Measurements from ENCODE around the gene AIMP1.

Gene AIMP1

DNA sequence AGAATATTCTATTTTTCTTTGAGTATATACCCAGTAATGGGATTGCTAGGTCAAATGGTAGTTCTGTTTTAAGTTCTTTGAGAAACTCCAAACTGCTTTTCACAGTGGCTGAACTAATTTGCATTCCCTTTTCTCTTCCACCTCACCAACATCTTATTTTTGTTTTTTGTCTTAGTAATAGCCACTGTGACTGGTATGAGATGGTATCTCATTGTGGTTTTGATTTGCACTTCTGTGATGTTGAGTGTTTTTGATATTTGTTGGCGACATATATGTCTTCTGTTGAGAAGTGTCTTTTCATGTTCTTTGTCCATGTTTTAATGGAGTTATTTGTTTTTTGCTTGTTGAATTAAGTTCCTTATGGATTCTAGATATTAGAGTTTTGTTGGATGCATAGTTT is 24.4 kb downstream of the AIMP1 start:
- Histone ChIP-seq H3K36me3 (ENCODE audit: control insufficient read depth in 2 of 2, insufficient read depth in 2 of 2, low read length in 2 of 2) (peaks cover 29 to 36% of the 10 kb centered on the region in 2 donors), H3K4me1 (ENCODE audit: control insufficient read depth in 2 of 2, insufficient read depth in 2 of 2, low read length in 2 of 2) (no peaks in the 10 kb centered on the region), H3K27ac (ENCODE audit: low read depth in 2 of 2, low read length in 2 of 2) (no peak overlapping the region), H3K27me3 (ENCODE audit: control insufficient read depth in 2 of 2, insufficient read depth in 2 of 2, low read length in 2 of 2) (no peaks in the 10 kb centered on the region), H3K4me3 (ENCODE audit: low read length in 2 of 2) (no peak overlapping the region), H3K9ac (ENCODE audit: low read depth in 1 of 2, low read length in 2 of 2) (no peak overlapping the region), H3K9me3 (ENCODE audit: control insufficient read depth in 2 of 2, low read length in 2 of 2) (no peaks in the 10 kb centered on the region)

DNA sequence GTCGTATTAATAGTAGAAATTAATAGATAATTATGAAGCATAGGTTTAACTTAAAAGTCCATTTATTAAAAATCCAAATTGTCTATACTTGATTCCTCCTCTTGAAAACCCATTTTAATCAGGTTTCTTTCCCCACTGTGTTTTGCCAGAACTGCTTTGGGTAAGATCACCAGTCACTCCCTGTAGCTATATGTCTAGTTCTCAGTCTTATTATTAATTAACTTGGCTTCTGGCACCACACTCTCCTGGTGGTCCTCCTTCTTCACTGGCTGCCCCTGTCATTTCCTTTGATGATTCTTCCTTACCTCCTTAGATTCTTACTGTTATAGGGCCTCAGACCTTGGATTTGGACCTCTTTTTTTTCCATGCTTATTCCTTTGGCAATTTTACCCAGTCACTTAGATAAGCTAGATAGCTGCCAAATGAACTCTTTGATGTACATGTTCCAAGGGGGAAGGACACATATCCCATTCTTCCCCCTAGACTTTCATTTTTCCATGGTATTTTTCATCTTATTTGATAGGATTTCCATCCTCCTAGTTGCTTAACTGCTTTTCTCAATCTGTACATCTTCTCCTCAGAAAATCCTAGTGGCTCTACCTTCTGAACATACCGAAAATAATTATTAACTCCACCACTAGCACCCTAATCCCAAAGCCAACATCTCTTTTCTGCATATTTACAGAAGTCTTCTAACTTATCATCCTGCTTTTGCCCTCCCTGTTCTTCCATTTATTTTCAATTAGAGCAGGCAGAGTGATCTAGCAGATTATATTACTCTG is 27.7 kb downstream of the AIMP1 start:
- no peak overlapping the region for H3K27ac ChIP-seq (ENCODE audit: low read depth in 2 of 2, low read length in 2 of 2)
- H3K9ac ChIP-seq (ENCODE audit: low read depth in 1 of 2, low read length in 2 of 2) = no peak overlapping the region
- peaks cover 2 to 29% of the 10 kb centered on the region in 2 donors for H3K36me3 ChIP-seq (ENCODE audit: control insufficient read depth in 2 of 2, insufficient read depth in 2 of 2, low read length in 2 of 2)
- no peaks in the 10 kb centered on the region for H3K9me3 ChIP-seq (ENCODE audit: control insufficient read depth in 2 of 2, low read length in 2 of 2)
- no peaks in the 10 kb centered on the region for H3K4me1 ChIP-seq (ENCODE audit: control insufficient read depth in 2 of 2, insufficient read depth in 2 of 2, low read length in 2 of 2)
- H3K27me3 ChIP-seq (ENCODE audit: control insufficient read depth in 2 of 2, insufficient read depth in 2 of 2, low read length in 2 of 2) = no peaks in the 10 kb centered on the region
- no peak overlapping the region for H3K4me3 ChIP-seq (ENCODE audit: low read length in 2 of 2)

DNA sequence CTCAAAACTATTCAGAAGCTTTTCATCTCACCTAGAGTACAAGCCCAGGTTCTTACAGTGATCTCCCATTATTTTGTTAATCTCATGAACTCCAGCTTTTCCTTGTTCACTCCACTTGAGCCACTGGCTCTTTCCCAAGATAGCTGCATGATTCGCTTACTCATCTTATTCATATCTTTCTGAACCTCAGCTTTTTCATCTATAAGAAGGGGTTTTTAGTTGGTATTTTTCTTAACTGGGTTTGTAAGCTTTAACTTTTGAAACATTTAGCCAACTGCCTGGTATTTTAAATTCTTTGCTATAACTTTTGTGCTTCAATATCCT is 28.3 kb downstream of the AIMP1 start:
- Histone ChIP-seq H3K4me3 (ENCODE audit: low read length in 2 of 2) (no peak overlapping the region), H3K27me3 (ENCODE audit: control insufficient read depth in 2 of 2, insufficient read depth in 2 of 2, low read length in 2 of 2) (no peaks in the 10 kb centered on the region), H3K36me3 (ENCODE audit: control insufficient read depth in 2 of 2, insufficient read depth in 2 of 2, low read length in 2 of 2) (peaks cover 4 to 29% of the 10 kb centered on the region in 2 donors), H3K27ac (ENCODE audit: low read depth in 2 of 2, low read length in 2 of 2) (no peak overlapping the region), H3K9ac (ENCODE audit: low read depth in 1 of 2, low read length in 2 of 2) (no peak overlapping the region), H3K4me1 (ENCODE audit: control insufficient read depth in 2 of 2, insufficient read depth in 2 of 2, low read length in 2 of 2) (no peaks in the 10 kb centered on the region), H3K9me3 (ENCODE audit: control insufficient read depth in 2 of 2, low read length in 2 of 2) (no peaks in the 10 kb centered on the region)

DNA sequence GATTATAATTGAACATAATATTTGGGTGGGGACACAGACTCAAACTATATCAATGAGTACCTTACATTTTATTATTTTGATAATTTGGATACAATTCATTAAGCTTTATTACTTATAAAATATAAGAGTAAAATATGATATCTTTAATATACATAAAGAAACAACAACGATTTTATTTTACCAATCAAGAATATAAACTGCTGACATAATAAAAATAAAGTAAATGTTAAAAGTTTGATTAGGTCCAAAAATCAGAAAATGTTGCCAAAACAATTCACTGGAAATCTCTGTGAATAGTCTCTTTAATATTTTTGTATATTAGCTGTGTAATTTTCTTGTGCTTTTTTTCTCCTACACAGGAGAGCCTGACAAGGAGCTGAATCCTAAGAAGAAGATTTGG is 30.8 kb downstream of the AIMP1 start:
- no peak overlapping the region for H3K9ac ChIP-seq (ENCODE audit: low read depth in 1 of 2, low read length in 2 of 2)
- no peaks in the 10 kb centered on the region for H3K4me1 ChIP-seq (ENCODE audit: control insufficient read depth in 2 of 2, insufficient read depth in 2 of 2, low read length in 2 of 2)
- peaks cover 7 to 27% of the 10 kb centered on the region in 2 donors for H3K36me3 ChIP-seq (ENCODE audit: control insufficient read depth in 2 of 2, insufficient read depth in 2 of 2, low read length in 2 of 2)
- no peaks in the 10 kb centered on the region for H3K9me3 ChIP-seq (ENCODE audit: control insufficient read depth in 2 of 2, low read length in 2 of 2)
- H3K27ac ChIP-seq (ENCODE audit: low read depth in 2 of 2, low read length in 2 of 2) = no peak overlapping the region
- no peak overlapping the region for H3K4me3 ChIP-seq (ENCODE audit: low read length in 2 of 2)
- no peaks in the 10 kb centered on the region for H3K27me3 ChIP-seq (ENCODE audit: control insufficient read depth in 2 of 2, insufficient read depth in 2 of 2, low read length in 2 of 2)

DNA sequence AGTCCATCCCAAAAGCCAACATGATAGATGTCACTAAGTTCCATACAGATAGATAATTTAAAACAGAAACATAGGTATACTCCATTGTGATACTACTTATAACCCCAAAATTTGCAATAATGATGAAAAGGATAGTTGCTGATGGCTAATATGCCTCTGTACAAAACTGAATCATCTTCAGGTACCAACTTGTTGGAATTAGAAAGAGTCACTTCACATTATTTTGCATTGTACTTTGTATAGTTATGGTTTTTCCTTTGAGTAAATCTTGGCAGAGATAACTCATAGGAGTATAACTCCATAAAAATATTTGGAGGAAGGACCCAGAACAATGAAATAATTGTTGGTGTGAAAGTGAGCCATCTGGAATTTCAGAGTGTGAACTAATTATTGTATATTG is 34.7 kb downstream of the AIMP1 start:
- Histone ChIP-seq H3K27me3 (ENCODE audit: control insufficient read depth in 2 of 2, insufficient read depth in 2 of 2, low read length in 2 of 2) (no peaks in the 10 kb centered on the region), H3K4me3 (ENCODE audit: low read length in 2 of 2) (no peak overlapping the region), H3K27ac (ENCODE audit: low read depth in 2 of 2, low read length in 2 of 2) (no peak overlapping the region), H3K9me3 (ENCODE audit: control insufficient read depth in 2 of 2, low read length in 2 of 2) (no peaks in the 10 kb centered on the region), H3K9ac (ENCODE audit: low read depth in 1 of 2, low read length in 2 of 2) (no peak overlapping the region), H3K36me3 (ENCODE audit: control insufficient read depth in 2 of 2, insufficient read depth in 2 of 2, low read length in 2 of 2) (peaks cover 10 to 27% of the 10 kb centered on the region in 2 donors), H3K4me1 (ENCODE audit: control insufficient read depth in 2 of 2, insufficient read depth in 2 of 2, low read length in 2 of 2) (no peaks in the 10 kb centered on the region)

DNA sequence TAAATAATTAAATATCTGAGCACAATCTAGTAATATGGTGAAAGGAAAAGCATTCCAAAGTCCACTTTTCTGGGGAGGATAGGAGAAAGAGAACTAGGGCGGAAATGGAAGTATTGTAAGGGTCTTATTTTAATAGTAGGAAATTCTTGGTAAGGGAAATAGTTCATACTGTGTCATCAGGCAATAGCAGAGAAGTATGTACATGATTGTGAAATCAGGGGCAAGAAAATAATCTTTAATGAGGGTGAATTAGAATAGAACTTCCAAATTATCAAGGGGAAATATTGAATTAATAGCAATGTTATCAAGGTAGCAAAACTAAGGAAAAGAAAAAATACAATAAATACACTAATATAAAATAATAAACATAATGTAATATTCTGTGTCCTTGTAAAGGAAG is 37.4 kb downstream of the AIMP1 start:
- no peak overlapping the region for H3K9ac ChIP-seq (ENCODE audit: low read depth in 1 of 2, low read length in 2 of 2)
- H3K4me1 ChIP-seq (ENCODE audit: control insufficient read depth in 2 of 2, insufficient read depth in 2 of 2, low read length in 2 of 2) = no peaks in the 10 kb centered on the region
- no peaks in the 10 kb centered on the region for H3K27me3 ChIP-seq (ENCODE audit: control insufficient read depth in 2 of 2, insufficient read depth in 2 of 2, low read length in 2 of 2)
- no peaks in the 10 kb centered on the region for H3K9me3 ChIP-seq (ENCODE audit: control insufficient read depth in 2 of 2, low read length in 2 of 2)
- peaks cover 9 to 10% of the 10 kb centered on the region in 2 donors for H3K36me3 ChIP-seq (ENCODE audit: control insufficient read depth in 2 of 2, insufficient read depth in 2 of 2, low read length in 2 of 2)
- H3K4me3 ChIP-seq (ENCODE audit: low read length in 2 of 2) = no peak overlapping the region
- H3K27ac ChIP-seq (ENCODE audit: low read depth in 2 of 2, low read length in 2 of 2) = no peak overlapping the region

DNA sequence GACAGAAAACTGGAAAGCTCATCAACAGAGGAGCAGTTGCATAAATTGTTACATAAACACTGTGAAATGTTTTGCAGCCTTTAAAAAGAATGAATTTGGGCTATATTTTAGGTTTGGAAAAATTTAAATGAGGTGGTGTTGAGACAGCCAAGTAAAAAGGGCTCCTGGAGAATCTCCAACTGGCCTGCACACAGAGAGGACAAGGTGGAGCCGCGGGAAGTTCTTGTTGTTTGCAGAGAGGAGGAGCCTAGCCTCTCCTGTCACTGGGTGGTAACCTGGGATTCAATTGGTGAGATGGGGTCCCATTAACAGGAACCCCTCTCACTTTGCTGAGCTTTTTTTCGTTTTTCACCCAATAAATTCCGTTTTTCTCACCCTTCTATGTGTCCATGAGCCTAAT is 38.8 kb downstream of the AIMP1 start:
- Histone ChIP-seq H3K27me3 (ENCODE audit: control insufficient read depth in 2 of 2, insufficient read depth in 2 of 2, low read length in 2 of 2) (no peaks in the 10 kb centered on the region), H3K4me1 (ENCODE audit: control insufficient read depth in 2 of 2, insufficient read depth in 2 of 2, low read length in 2 of 2) (no peaks in the 10 kb centered on the region), H3K9me3 (ENCODE audit: control insufficient read depth in 2 of 2, low read length in 2 of 2) (no peaks in the 10 kb centered on the region), H3K9ac (ENCODE audit: low read depth in 1 of 2, low read length in 2 of 2) (no peak overlapping the region), H3K4me3 (ENCODE audit: low read length in 2 of 2) (no peak overlapping the region), H3K36me3 (ENCODE audit: control insufficient read depth in 2 of 2, insufficient read depth in 2 of 2, low read length in 2 of 2) (peaks cover 3 to 7% of the 10 kb centered on the region in 2 donors), H3K27ac (ENCODE audit: low read depth in 2 of 2, low read length in 2 of 2) (no peak overlapping the region)

DNA sequence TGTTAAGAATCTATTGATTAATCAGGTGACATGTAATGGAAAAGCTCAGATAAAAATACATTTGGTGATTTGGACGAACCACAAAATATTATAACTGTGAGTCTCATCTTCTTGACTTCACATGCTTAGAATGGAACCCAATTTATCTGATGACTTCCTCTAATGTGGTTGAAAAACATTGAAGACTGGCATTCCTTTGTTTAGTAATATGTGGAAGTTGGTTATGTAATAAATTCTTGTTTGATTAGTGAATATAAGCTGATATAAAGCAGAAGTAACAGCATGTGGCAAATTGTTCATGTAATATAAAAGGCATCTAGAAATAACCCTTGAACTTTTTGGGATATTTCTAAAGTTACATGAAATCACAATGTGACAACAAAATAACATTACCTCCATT is 42.5 kb downstream of the AIMP1 start:
- H3K27ac ChIP-seq (ENCODE audit: low read depth in 2 of 2, low read length in 2 of 2) = no peak overlapping the region
- H3K4me3 ChIP-seq (ENCODE audit: low read length in 2 of 2) = no peak overlapping the region
- H3K9ac ChIP-seq (ENCODE audit: low read depth in 1 of 2, low read length in 2 of 2) = no peak overlapping the region
- no peaks in the 10 kb centered on the region for H3K36me3 ChIP-seq (ENCODE audit: control insufficient read depth in 2 of 2, insufficient read depth in 2 of 2, low read length in 2 of 2)
- H3K9me3 ChIP-seq (ENCODE audit: control insufficient read depth in 2 of 2, low read length in 2 of 2) = no peaks in the 10 kb centered on the region
- H3K27me3 ChIP-seq (ENCODE audit: control insufficient read depth in 2 of 2, insufficient read depth in 2 of 2, low read length in 2 of 2) = no peaks in the 10 kb centered on the region
- no peaks in the 10 kb centered on the region for H3K4me1 ChIP-seq (ENCODE audit: control insufficient read depth in 2 of 2, insufficient read depth in 2 of 2, low read length in 2 of 2)

DNA sequence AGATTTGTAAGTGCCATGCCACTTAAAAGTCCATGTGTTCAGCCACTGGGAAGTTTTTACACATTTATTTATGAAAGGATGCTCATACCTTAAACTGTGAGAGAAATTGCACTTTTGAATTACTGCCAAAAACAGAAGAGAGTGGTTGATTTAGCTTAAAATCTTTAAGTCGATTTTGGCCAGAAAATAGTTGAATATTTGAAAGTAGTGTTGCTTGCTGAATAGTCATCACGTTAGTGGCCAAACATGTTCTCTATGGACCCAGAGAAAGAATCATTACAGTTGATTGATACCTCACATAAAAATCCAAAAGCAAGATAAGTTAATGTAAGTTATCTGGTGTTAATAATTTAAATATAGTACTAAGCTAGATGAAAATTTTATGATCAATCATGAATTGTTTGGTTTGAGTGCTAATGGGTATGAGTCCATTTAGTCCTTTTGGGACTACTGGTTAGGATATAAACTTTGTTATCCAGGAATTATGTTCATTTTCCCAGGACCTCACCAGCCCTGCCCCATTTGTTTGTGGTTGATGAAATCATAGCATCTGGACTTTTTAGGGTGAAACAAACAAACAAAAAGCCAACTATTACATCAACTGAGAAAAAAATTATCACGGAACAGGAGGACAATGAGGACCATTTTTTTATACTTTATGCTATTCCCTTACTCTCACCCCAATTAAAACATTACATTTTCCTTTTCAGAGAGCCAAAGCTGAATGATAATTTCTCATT is 45.9 kb downstream of the AIMP1 start:
- H3K9ac ChIP-seq (ENCODE audit: low read depth in 1 of 2, low read length in 2 of 2) = no peak overlapping the region
- no peaks in the 10 kb centered on the region for H3K9me3 ChIP-seq (ENCODE audit: control insufficient read depth in 2 of 2, low read length in 2 of 2)
- no peak overlapping the region for H3K4me3 ChIP-seq (ENCODE audit: low read length in 2 of 2)
- no peaks in the 10 kb centered on the region for H3K27me3 ChIP-seq (ENCODE audit: control insufficient read depth in 2 of 2, insufficient read depth in 2 of 2, low read length in 2 of 2)
- no peaks in the 10 kb centered on the region for H3K36me3 ChIP-seq (ENCODE audit: control insufficient read depth in 2 of 2, insufficient read depth in 2 of 2, low read length in 2 of 2)
- no peak overlapping the region for H3K27ac ChIP-seq (ENCODE audit: low read depth in 2 of 2, low read length in 2 of 2)
- H3K4me1 ChIP-seq (ENCODE audit: control insufficient read depth in 2 of 2, insufficient read depth in 2 of 2, low read length in 2 of 2) = no peaks in the 10 kb centered on the region

DNA sequence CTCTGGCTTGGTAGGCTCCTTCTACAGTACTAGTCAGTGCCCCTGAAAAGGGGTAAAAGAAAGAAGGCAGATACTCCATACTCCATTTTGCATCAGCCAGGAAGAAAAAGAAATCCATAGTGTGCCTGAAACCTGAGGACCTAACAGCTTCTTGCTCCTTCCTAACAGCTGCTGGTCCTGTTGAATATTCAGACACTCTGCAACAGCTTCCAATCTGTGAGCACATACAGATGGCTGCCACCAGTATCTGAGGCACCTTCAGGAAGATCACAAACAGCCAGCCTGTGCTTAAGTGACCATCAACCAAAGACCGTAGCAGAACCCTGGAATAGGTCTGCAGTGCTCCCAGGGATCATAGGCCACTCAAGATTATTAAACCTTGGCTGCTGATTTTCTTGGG is 47.9 kb downstream of the AIMP1 start:
- Histone ChIP-seq H3K4me1 (ENCODE audit: control insufficient read depth in 2 of 2, insufficient read depth in 2 of 2, low read length in 2 of 2) (no peaks in the 10 kb centered on the region), H3K27ac (ENCODE audit: low read depth in 2 of 2, low read length in 2 of 2) (no peak overlapping the region), H3K27me3 (ENCODE audit: control insufficient read depth in 2 of 2, insufficient read depth in 2 of 2, low read length in 2 of 2) (no peaks in the 10 kb centered on the region), H3K4me3 (ENCODE audit: low read length in 2 of 2) (no peak overlapping the region), H3K36me3 (ENCODE audit: control insufficient read depth in 2 of 2, insufficient read depth in 2 of 2, low read length in 2 of 2) (no peaks in the 10 kb centered on the region), H3K9me3 (ENCODE audit: control insufficient read depth in 2 of 2, low read length in 2 of 2) (no peaks in the 10 kb centered on the region), H3K9ac (ENCODE audit: low read depth in 1 of 2, low read length in 2 of 2) (no peak overlapping the region)

Measured in mucosa of rectum (tissue), 2 donors.